ENCODE results near the gene TMEM221.

Gene TMEM221

DNA sequence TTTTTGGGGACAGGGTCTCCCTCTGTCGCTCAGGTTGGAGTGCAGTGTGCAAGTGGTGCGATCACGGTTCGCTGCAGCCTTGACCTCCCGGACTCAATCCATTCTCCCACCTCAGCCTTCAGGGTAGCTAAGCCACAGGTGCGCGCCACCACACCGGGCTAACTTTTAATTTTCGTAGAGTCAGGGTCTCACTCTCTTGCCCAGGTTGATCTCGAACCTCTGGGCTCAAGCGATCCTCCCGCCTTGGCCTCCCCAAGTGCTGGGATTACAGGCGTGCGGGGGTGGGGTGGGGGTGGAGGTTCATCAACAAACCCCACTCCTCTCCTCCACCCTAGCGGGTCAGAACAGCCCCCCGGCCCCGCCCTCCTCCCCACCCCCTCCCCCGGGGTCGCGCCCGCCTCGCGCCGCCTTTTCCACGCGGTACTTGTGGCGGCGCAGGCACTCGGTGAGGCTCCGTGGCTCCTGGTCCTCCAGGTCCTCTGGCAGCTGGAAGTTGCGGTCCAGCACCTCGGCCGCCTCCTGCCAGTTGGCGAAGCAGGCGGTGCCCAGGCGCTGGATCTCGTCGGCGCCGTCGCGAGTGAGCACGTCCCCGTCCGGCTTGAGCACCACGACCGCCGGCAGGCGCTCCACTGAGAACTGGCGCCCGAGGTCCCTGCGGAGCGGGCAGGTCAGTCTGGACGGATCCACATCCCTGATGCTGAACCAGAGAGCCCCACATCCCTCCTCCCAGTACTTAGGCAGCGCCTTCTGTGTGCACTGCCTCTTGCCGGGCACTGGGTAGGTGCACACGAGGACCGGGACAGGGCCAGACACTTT, 7.0 kb upstream of the TMEM221 start:
- no peak overlapping the region for H3K27ac ChIP-seq (ENCODE audit: low read length)
- H3K27me3 ChIP-seq (ENCODE audit: low read depth, low read length) = peaks cover 11% of the 10 kb centered on the region
- no peaks in the 10 kb centered on the region for H3K36me3 ChIP-seq (ENCODE audit: control insufficient read depth in 1 of 2, insufficient read depth in 2 of 2, low read length in 2 of 2)
- no peaks in the 10 kb centered on the region for H3K4me1 ChIP-seq (ENCODE audit: control insufficient read depth in 1 of 2, insufficient read depth in 2 of 2, low read length in 2 of 2)
- H3K9me3 ChIP-seq (ENCODE audit: control insufficient read depth in 1 of 2, low read length in 2 of 2) = no peaks in the 10 kb centered on the region
- no peak overlapping the region for H3K4me3 ChIP-seq (ENCODE audit: low read depth in 1 of 2, low read length in 2 of 2)

DNA sequence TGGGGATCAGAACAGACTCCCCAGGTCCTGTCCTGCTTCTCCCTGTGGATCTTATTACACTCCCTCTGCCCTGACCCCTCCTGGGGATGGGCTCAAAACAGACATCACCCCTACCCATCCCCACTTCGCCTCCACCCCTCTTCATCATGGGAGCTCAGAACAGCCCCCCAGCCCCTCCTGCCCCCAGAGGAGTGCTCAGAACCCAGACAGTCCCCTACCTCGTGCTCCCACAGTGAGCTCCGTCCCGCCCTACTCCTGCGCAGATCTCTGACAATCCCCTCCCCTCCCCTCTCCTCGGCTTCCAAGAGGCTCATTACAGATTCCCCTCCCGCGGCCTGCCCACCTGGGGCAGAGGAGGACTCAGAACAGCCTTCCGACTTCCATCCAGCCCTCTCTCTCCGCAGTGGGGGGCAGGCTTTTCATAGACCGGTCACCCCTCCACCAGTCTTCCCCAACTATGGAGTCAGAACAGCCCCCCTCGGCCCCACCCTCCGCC, 6.2 kb upstream of the TMEM221 start:
- H3K4me3 ChIP-seq (ENCODE audit: low read depth in 1 of 2, low read length in 2 of 2) = no peak overlapping the region

GRCh38 chr19:17451820-17452219, 3.4 kb upstream of the TMEM221 start:
- no peaks in the 10 kb centered on the region for H3K9me3 ChIP-seq (ENCODE audit: control insufficient read depth in 1 of 2, low read length in 2 of 2)
- peaks cover 5% of the 10 kb centered on the region for H3K27me3 ChIP-seq (ENCODE audit: low read depth, low read length)
- no peak overlapping the region for H3K4me3 ChIP-seq (ENCODE audit: low read depth in 1 of 2, low read length in 2 of 2)
- no peaks in the 10 kb centered on the region for H3K36me3 ChIP-seq (ENCODE audit: control insufficient read depth in 1 of 2, insufficient read depth in 2 of 2, low read length in 2 of 2)
- no peak overlapping the region for H3K27ac ChIP-seq (ENCODE audit: low read length)
- H3K4me1 ChIP-seq (ENCODE audit: control insufficient read depth in 1 of 2, insufficient read depth in 2 of 2, low read length in 2 of 2) = peaks cover 0 to 4% of the 10 kb centered on the region in 2 donors

More for the DNA sequence above, 6.2 kb upstream of the TMEM221 start:
- Histone ChIP-seq H3K36me3 (ENCODE audit: control insufficient read depth in 1 of 2, insufficient read depth in 2 of 2, low read length in 2 of 2) (no peaks in the 10 kb centered on the region), H3K27ac (ENCODE audit: low read length) (no peak overlapping the region), H3K9me3 (ENCODE audit: control insufficient read depth in 1 of 2, low read length in 2 of 2) (no peaks in the 10 kb centered on the region), H3K4me1 (ENCODE audit: control insufficient read depth in 1 of 2, insufficient read depth in 2 of 2, low read length in 2 of 2) (no peaks in the 10 kb centered on the region), H3K27me3 (ENCODE audit: low read depth, low read length) (peaks cover 11% of the 10 kb centered on the region)

- Histone ChIP-seq H3K4me3 (ENCODE audit: low read depth in 1 of 2, low read length in 2 of 2) (no peak overlapping the region), H3K4me1 (ENCODE audit: control insufficient read depth in 1 of 2, insufficient read depth in 2 of 2, low read length in 2 of 2) (peaks cover 0 to 4% of the 10 kb centered on the region in 2 donors), H3K27me3 (ENCODE audit: low read depth, low read length) (peaks cover 5% of the 10 kb centered on the region), H3K9me3 (ENCODE audit: control insufficient read depth in 1 of 2, low read length in 2 of 2) (no peaks in the 10 kb centered on the region), H3K27ac (ENCODE audit: low read length) (no peak overlapping the region), H3K36me3 (ENCODE audit: control insufficient read depth in 1 of 2, insufficient read depth in 2 of 2, low read length in 2 of 2) (no peaks in the 10 kb centered on the region)
Measured at GRCh38 chr19:17450264-17451075, 2.0 kb upstream of the TMEM221 start.

DNA sequence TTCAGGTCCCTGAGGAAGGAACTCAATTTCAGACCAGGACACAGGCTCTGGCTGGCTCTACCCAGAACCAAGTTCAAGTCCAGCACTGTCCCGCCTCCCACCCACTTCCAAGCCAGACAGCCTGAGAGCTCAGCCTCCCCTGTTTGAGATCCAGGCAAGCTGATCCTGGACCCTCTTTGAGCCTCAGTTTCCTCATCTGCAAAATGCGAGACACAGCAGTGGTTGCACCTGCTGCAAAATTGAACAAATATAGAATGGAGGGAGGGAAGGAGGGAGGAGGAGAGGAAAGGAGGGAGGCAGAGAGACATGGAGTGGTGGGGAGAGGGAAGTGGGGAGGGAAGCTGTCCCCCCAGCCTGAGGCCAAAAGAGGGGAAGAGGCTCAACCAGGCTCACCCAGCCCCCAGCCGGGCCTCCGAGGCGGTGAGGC, 751 bp downstream of the TMEM221 start:
- Histone ChIP-seq H3K36me3 (ENCODE audit: control insufficient read depth in 1 of 2, insufficient read depth in 2 of 2, low read length in 2 of 2) (no peaks in the 10 kb centered on the region), H3K4me3 (ENCODE audit: low read depth in 1 of 2, low read length in 2 of 2) (peak overlapping the region in 1 of 2 donors; percentile 60), H3K9me3 (ENCODE audit: control insufficient read depth in 1 of 2, low read length in 2 of 2) (no peaks in the 10 kb centered on the region), H3K4me1 (ENCODE audit: control insufficient read depth in 1 of 2, insufficient read depth in 2 of 2, low read length in 2 of 2) (peaks cover 0 to 4% of the 10 kb centered on the region in 2 donors), H3K27me3 (ENCODE audit: low read depth, low read length) (no peaks in the 10 kb centered on the region), H3K27ac (ENCODE audit: low read length) (no peak overlapping the region)

GRCh38 chr19:17445526-17446165, 2.8 kb downstream of the TMEM221 start:
- no peaks in the 10 kb centered on the region for H3K9me3 ChIP-seq (ENCODE audit: control insufficient read depth in 1 of 2, low read length in 2 of 2)

GRCh38 chr19:17441241-17442021, 7.0 kb downstream of the TMEM221 start:
- H3K36me3 ChIP-seq (ENCODE audit: control insufficient read depth in 1 of 2, insufficient read depth in 2 of 2, low read length in 2 of 2) = no peaks in the 10 kb centered on the region
- no peak overlapping the region for H3K27ac ChIP-seq (ENCODE audit: low read length)

More at GRCh38 chr19:17445526-17446165, 2.8 kb downstream of the TMEM221 start:
- Histone ChIP-seq H3K36me3 (ENCODE audit: control insufficient read depth in 1 of 2, insufficient read depth in 2 of 2, low read length in 2 of 2) (no peaks in the 10 kb centered on the region), H3K4me3 (ENCODE audit: low read depth in 1 of 2, low read length in 2 of 2) (no peak overlapping the region), H3K27me3 (ENCODE audit: low read depth, low read length) (no peaks in the 10 kb centered on the region), H3K27ac (ENCODE audit: low read length) (no peak overlapping the region), H3K4me1 (ENCODE audit: control insufficient read depth in 1 of 2, insufficient read depth in 2 of 2, low read length in 2 of 2) (peaks cover 0 to 4% of the 10 kb centered on the region in 2 donors)

GRCh38 chr19:17436874-17437267, 11.6 kb downstream of the TMEM221 start:
- no peaks in the 10 kb centered on the region for H3K4me1 ChIP-seq (ENCODE audit: control insufficient read depth in 1 of 2, insufficient read depth in 2 of 2, low read length in 2 of 2)
- H3K36me3 ChIP-seq (ENCODE audit: control insufficient read depth in 1 of 2, insufficient read depth in 2 of 2, low read length in 2 of 2) = no peaks in the 10 kb centered on the region
- no peaks in the 10 kb centered on the region for H3K9me3 ChIP-seq (ENCODE audit: control insufficient read depth in 1 of 2, low read length in 2 of 2)
- no peaks in the 10 kb centered on the region for H3K27me3 ChIP-seq (ENCODE audit: low read depth, low read length)
- H3K4me3 ChIP-seq (ENCODE audit: low read depth in 1 of 2, low read length in 2 of 2) = no peak overlapping the region
- no peak overlapping the region for H3K27ac ChIP-seq (ENCODE audit: low read length)

More at GRCh38 chr19:17441241-17442021, 7.0 kb downstream of the TMEM221 start:
- Histone ChIP-seq H3K4me3 (ENCODE audit: low read depth in 1 of 2, low read length in 2 of 2) (no peak overlapping the region), H3K27me3 (ENCODE audit: low read depth, low read length) (no peaks in the 10 kb centered on the region), H3K4me1 (ENCODE audit: control insufficient read depth in 1 of 2, insufficient read depth in 2 of 2, low read length in 2 of 2) (no peaks in the 10 kb centered on the region), H3K9me3 (ENCODE audit: control insufficient read depth in 1 of 2, low read length in 2 of 2) (no peaks in the 10 kb centered on the region)

GRCh38 chr19:17436094-17436873, 12.2 kb downstream of the TMEM221 start:
- Histone ChIP-seq H3K36me3 (ENCODE audit: control insufficient read depth in 1 of 2, insufficient read depth in 2 of 2, low read length in 2 of 2) (no peaks in the 10 kb centered on the region), H3K27me3 (ENCODE audit: low read depth, low read length) (no peaks in the 10 kb centered on the region), H3K4me3 (ENCODE audit: low read depth in 1 of 2, low read length in 2 of 2) (no peak overlapping the region), H3K27ac (ENCODE audit: low read length) (no peak overlapping the region), H3K4me1 (ENCODE audit: control insufficient read depth in 1 of 2, insufficient read depth in 2 of 2, low read length in 2 of 2) (no peaks in the 10 kb centered on the region), H3K9me3 (ENCODE audit: control insufficient read depth in 1 of 2, low read length in 2 of 2) (no peaks in the 10 kb centered on the region)

DNA sequence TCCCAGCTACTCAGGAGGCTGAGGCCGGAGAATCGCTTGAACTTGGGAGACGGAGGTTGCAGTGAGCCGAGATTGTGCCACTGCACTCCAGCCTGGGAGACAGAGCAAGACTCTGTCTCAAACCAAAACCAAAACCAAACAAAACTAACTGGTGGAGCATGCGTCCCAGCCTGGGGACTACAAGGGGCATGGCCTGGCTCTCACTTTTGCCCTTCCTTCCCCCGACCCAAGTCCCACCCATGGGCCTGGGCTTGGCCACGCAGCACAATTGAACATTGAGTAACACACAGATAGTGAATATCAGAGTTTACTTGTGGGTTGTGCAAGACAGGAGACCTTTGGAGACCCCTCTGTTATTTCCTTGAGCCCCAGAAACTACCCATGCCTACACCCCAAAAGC, 13.2 kb downstream of the TMEM221 start:
- Histone ChIP-seq H3K27me3 (ENCODE audit: low read depth, low read length) (no peaks in the 10 kb centered on the region), H3K4me1 (ENCODE audit: control insufficient read depth in 1 of 2, insufficient read depth in 2 of 2, low read length in 2 of 2) (no peaks in the 10 kb centered on the region), H3K36me3 (ENCODE audit: control insufficient read depth in 1 of 2, insufficient read depth in 2 of 2, low read length in 2 of 2) (no peaks in the 10 kb centered on the region), H3K9me3 (ENCODE audit: control insufficient read depth in 1 of 2, low read length in 2 of 2) (no peaks in the 10 kb centered on the region), H3K4me3 (ENCODE audit: low read depth in 1 of 2, low read length in 2 of 2) (no peak overlapping the region), H3K27ac (ENCODE audit: low read length) (no peak overlapping the region)
